22Rv1 (cell line): Measurements from ENCODE around the gene PITRM1.

Source experiments
- H3K27ac ChIP-seq: fragments of 450-650 bp; 2 replicates; pipeline ENCODE4 v1.5.1; 2017
- CTCF ChIP-seq: fragments of 450-650 bp; IDR thresholded peaks from 2 replicates; pipeline ENCODE4 v1.5.1; 2017; ENCODE audit warnings: mild to moderate bottlenecking
- ZFX ChIP-seq: fragments of 450-650 bp; IDR thresholded peaks from 2 replicates; pipeline ENCODE4 v1.6.1; 2017; ENCODE audit warnings: antibody characterized with exemption, borderline replicate concordance

The PITRM1 gene

GRCh38 chr10:3129581-3130340 is 42.8 kb downstream of the PITRM1 start:
- TF ChIP-seq CTCF (no peak), ZFX (no peak)
- H3K27ac ChIP-seq: no peak overlapping the region

GRCh38 chr10:3128379-3129130 is 44.0 kb downstream of the PITRM1 start:
- no peak for TF ChIP-seq CTCF
- no peak overlapping the region for H3K27ac ChIP-seq

- TF ChIP-seq ZFX (no peak), CTCF (no peak)
- no peak overlapping the region for H3K27ac ChIP-seq
Observed at GRCh38 chr10:3127921-3128320, 44.7 kb downstream of the PITRM1 start.

- H3K27ac ChIP-seq: no peak overlapping the region
- TF ChIP-seq ZFX (no peak), CTCF (no peak)
Observed at GRCh38 chr10:3126741-3127346, 45.7 kb downstream of the PITRM1 start.

- TF ChIP-seq CTCF (no peak), ZFX (no peak)
- no peak overlapping the region for H3K27ac ChIP-seq
Observed at GRCh38 chr10:3126249-3126648, 46.3 kb downstream of the PITRM1 start.

GRCh38 chr10:3125527-3126170 is 46.9 kb downstream of the PITRM1 start:
- TF ChIP-seq CTCF: no peak
- TF ChIP-seq ZFX: no peak
- no peak overlapping the region for H3K27ac ChIP-seq
